ENCODE results near the gene CFAP54. TPM values are rescaled to one million over a fixed set of nuclear protein-coding genes. Genes with fewer than 3 reads are reported as not detected.
"Not testable (repeated sequence)": the region's sequence is repeated elsewhere in the genome, so short reads cannot be mapped to it uniquely, and the experiment has no call there.

The CFAP54 gene
- total RNA-seq, 1 donor from 2014 or later, result 0.16 TPM

DNA sequence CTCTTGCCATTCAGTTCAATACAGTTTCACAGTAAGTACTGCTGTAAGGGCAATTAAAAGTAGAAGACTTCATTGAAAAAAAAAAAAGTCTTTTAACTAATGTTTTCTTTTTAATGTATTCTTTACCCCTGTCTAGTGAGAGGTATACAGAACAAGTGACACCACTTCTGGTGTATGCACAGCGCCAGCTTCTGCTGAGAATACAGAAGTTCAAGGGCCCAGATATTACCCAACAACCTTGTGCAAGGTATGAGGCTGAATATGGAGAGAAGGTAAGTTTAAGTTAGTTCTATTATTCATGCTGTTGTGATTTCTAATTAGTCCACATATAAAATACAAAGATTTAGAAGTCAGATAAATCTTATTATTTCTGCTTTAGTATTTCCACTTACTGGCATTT lies 168.7 kb downstream of the CFAP54 start:
- TF ChIP-seq, protein P1, sequence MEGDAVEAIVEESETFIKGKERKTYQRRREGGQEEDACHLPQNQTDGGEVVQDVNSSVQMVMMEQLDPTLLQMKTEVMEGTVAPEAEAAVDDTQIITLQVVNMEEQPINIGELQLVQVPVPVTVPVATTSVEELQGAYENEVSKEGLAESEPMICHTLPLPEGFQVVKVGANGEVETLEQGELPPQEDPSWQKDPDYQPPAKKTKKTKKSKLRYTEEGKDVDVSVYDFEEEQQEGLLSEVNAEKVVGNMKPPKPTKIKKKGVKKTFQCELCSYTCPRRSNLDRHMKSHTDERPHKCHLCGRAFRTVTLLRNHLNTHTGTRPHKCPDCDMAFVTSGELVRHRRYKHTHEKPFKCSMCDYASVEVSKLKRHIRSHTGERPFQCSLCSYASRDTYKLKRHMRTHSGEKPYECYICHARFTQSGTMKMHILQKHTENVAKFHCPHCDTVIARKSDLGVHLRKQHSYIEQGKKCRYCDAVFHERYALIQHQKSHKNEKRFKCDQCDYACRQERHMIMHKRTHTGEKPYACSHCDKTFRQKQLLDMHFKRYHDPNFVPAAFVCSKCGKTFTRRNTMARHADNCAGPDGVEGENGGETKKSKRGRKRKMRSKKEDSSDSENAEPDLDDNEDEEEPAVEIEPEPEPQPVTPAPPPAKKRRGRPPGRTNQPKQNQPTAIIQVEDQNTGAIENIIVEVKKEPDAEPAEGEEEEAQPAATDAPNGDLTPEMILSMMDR (IDR thresholded peaks at IDR 0.05; ENCODE audit: borderline replicate concordance), result no peak

DNA sequence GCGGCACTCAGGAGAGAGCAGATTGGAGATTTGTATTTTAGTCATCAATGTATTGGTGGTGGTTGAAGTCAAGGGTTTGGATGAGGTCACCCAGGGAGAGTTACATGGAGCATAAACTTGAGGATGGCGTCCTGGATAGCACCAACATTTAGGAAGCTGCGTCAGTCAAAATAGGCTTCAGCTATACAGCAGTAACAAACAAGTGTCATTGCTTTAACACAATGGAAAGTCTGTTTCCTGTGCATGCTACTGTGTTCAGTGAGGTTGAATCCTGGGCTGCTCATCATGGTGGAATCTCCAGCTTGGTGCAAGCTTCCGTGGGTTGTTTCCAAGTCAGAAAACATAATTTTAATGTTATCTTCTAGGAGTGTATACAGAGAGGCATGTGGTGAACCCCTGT lies 180.4 kb downstream of the CFAP54 start:
- TF ChIP-seq, protein P1 (IDR thresholded peaks at IDR 0.05; ENCODE audit: borderline replicate concordance), result no peak
- intact Hi-C loops (cut with micrococcal nuclease), result no loop called here

More for the DNA sequence above, 168.7 kb downstream of the CFAP54 start:
- H3K4me1 ChIP-seq, result no peaks in the 10 kb centered on the region
- intact Hi-C loops (cut with micrococcal nuclease), result no loop called here
- no peaks in the 10 kb centered on the region for H3K9me3 ChIP-seq (replicated peaks)
- H3K36me3 ChIP-seq, result no peaks in the 10 kb centered on the region
- no peak for DNase-seq
- no peak overlapping the region for H3K27ac ChIP-seq (replicated peaks)
- no peaks in the 10 kb centered on the region for H3K27me3 ChIP-seq (ENCODE audit: low read depth)
- no peak overlapping the region for H3K4me3 ChIP-seq

DNA sequence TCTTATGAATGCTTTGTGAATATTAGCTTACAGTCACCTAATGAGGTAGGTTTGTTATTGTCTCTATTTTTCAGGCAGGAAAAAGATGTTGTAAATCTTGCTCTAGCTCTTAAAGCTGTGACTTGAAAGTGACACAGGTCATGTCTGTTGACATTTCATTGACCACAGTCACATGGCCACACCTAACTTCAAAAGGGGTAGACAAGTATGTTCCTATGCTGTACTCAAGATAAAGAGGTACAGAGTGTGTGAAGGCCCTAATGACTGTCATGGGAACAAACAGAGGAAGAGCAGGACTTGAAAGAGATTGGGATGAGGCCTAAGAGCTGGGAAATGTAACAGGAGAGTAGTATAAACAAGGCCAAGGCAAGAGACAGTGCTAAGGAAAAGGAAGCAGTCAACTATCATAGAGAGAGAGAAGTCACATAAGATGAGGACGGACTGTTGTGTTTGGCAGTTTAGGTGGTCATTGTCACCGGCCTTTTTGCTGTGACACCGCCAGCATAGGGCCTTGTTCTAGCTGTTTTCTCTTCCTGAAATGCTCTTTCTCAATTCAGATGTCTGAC lies 181.0 kb downstream of the CFAP54 start:
- TF ChIP-seq, protein P1 (IDR thresholded peaks at IDR 0.05; ENCODE audit: borderline replicate concordance), result no peak

More for the DNA sequence above, 180.4 kb downstream of the CFAP54 start:
- Histone ChIP-seq H3K36me3 (no peaks in the 10 kb centered on the region), H3K27ac (replicated peaks) (no peak overlapping the region), H3K27me3 (ENCODE audit: low read depth) (no peaks in the 10 kb centered on the region), H3K4me1 (no peaks in the 10 kb centered on the region), H3K9me3 (replicated peaks) (peaks cover 11% of the 10 kb centered on the region), H3K4me3 (no peak overlapping the region)
- no peak for DNase-seq

DNA sequence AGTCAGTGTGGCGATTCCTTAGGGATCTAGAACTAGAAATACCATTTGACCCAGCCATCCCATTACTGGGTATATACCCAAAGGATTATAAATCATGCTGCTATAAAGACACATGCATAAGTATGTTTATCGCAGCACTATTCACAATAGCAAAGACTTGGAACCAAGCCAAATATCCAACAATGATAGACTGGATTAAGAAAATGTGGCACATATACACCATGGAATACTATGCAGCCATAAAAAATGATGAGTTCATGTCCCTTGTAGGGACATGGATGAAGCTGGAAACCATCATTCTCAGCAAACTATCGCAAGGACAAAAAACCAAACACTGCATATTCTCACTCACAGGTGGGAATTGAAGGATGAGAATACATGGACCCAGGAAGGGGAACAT lies 186.1 kb downstream of the CFAP54 start:
- DNase-seq; H3K27ac ChIP-seq (replicated peaks); H3K4me3 ChIP-seq; H3K9me3 ChIP-seq (replicated peaks); H3K4me1 ChIP-seq; intact Hi-C loops (cut with micrococcal nuclease); H3K36me3 ChIP-seq; H3K27me3 ChIP-seq (ENCODE audit: low read depth): not testable (repeated sequence)

More for the DNA sequence above, 181.0 kb downstream of the CFAP54 start:
- Histone ChIP-seq H3K27ac (replicated peaks) (no peak overlapping the region), H3K27me3 (ENCODE audit: low read depth) (no peaks in the 10 kb centered on the region), H3K9me3 (replicated peaks) (peaks cover 10% of the 10 kb centered on the region), H3K36me3 (no peaks in the 10 kb centered on the region), H3K4me1 (no peaks in the 10 kb centered on the region), H3K4me3 (no peak overlapping the region)
- no peak for DNase-seq
- intact Hi-C loops (cut with micrococcal nuclease), result no loop called here

DNA sequence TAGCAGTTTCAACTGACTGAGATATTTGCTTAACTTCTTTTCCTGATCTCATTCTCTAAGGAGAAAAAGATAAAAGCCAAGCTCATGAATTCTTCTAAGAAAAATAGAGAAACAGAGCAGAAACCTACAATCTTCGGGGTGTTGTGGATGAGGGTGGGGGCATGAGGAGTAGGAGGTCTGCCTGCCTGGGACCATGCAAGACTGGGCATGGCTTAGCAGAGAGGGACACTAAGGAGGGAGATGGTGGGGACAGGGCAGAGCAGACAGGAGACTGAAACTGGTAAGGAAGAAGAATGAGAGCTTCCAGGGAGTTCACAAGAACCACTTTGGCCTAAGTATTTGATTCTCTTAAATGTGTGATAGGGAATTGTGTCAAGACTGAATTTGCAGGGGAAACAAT lies 188.0 kb downstream of the CFAP54 start:
- DNase-seq, result no peak
- Histone ChIP-seq H3K9me3 (replicated peaks) (no peaks in the 10 kb centered on the region), H3K36me3 (no peaks in the 10 kb centered on the region), H3K27me3 (ENCODE audit: low read depth) (no peaks in the 10 kb centered on the region), H3K4me1 (no peaks in the 10 kb centered on the region), H3K4me3 (no peak overlapping the region), H3K27ac (replicated peaks) (no peak overlapping the region)
- intact Hi-C loops (cut with micrococcal nuclease), result no loop called here
- TF ChIP-seq, protein P1 (IDR thresholded peaks at IDR 0.05; ENCODE audit: borderline replicate concordance), result no peak

DNA sequence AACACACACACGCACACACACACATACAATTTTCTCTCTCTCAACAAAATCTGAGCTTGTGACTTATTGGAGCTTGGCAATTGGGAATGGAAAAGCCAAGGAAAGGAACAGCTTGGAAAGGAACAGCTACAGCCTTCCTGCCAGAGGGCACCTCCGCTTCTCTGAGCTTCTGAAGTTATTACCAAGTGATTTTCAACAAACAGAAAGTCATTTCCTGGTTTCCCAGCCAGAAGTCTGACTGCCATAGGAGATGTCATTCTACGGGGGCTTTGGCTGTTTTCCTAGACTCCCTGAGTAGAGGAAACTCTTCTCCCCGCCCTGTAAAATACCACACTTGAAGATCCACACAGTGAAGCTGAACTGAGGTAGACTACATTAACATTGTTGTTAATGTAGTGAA lies 198.3 kb downstream of the CFAP54 start:
- Histone ChIP-seq H3K4me1 (no peaks in the 10 kb centered on the region), H3K27ac (replicated peaks) (no peak overlapping the region), H3K9me3 (replicated peaks) (peaks cover 8% of the 10 kb centered on the region), H3K4me3 (no peak overlapping the region), H3K27me3 (ENCODE audit: low read depth) (no peaks in the 10 kb centered on the region), H3K36me3 (no peaks in the 10 kb centered on the region)
- intact Hi-C loops (cut with micrococcal nuclease), result no loop called here
- TF ChIP-seq, protein P1 (IDR thresholded peaks at IDR 0.05; ENCODE audit: borderline replicate concordance), result no peak
- DNase-seq, result no peak

All from left ventricle myocardium inferior (tissue), 1 donor.